Memory B cell (primary cell): ENCODE results near the gene FAM107B.
A peak's percentile ranks its signal among the peaks of the same experiment; 100 is the strongest.

Source experiments
- ATAC-seq: fragments of 150-1000 bp; cut with Tn5 transposase; 2 replicates; pipeline ENCODE4 v1.10.0; 2021; ENCODE audit warnings: low read depth, mild to moderate bottlenecking, moderate library complexity
- DNase-seq, 2 donors: peaks; one replicate each; pipeline ENCODE4 v3.0.0; 2022; ENCODE audit warnings: low spot score in 2 of 2
- H3K27ac Mint-ChIP-seq: one replicate; pipeline ENCODE4 v1.8.0; 2022; ENCODE audit warnings: mild to moderate bottlenecking, moderate library complexity, mixed read lengths
- H3K27me3 Mint-ChIP-seq: one replicate; pipeline ENCODE4 v1.8.0; 2022; ENCODE audit warnings: mixed read lengths
- H3K36me3 Mint-ChIP-seq: one replicate; pipeline ENCODE4 v1.8.0; 2022; ENCODE audit warnings: mild to moderate bottlenecking, mixed read lengths
- H3K4me1 Mint-ChIP-seq: one replicate; pipeline ENCODE4 v1.8.0; 2022; ENCODE audit warnings: mixed read lengths
- H3K4me3 Mint-ChIP-seq: one replicate; pipeline ENCODE4 v1.8.0; 2022; ENCODE audit warnings: mild to moderate bottlenecking, moderate library complexity, mixed read lengths
- H3K9me3 Mint-ChIP-seq: one replicate; pipeline ENCODE4 v1.8.0; 2022; ENCODE audit warnings: mixed read lengths

The FAM107B gene

DNA sequence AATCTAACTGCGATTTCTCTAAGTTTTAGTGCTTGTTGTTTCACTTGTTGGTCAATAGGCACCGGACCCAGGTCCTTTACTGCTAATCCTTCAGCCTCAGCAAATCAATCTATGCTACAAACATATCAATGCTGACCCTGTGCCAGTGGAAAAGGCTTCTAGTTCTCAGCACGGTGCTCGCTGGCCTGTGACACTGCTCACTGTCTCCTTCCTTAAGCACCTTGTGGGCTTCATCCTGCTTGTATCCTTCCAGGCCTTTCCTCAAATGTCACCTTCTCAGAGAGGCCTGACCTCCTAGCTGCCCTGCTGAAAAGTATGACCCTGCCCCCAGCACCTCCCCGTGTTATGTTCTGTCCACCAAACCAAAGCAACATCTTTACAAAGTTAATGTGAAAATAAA lies 242.7 kb downstream of the FAM107B start:
- ATAC-seq: no peak
- Mint-ChIP-seq H3K36me3 (peaks cover 26% of the 10 kb centered on the region), H3K4me3 (no peak overlapping the region), H3K27me3 (no peaks in the 10 kb centered on the region), H3K27ac (peak overlapping the region; percentile 70), H3K9me3 (no peaks in the 10 kb centered on the region), H3K4me1 (peaks cover 12% of the 10 kb centered on the region)
- no peak for DNase-seq

DNA sequence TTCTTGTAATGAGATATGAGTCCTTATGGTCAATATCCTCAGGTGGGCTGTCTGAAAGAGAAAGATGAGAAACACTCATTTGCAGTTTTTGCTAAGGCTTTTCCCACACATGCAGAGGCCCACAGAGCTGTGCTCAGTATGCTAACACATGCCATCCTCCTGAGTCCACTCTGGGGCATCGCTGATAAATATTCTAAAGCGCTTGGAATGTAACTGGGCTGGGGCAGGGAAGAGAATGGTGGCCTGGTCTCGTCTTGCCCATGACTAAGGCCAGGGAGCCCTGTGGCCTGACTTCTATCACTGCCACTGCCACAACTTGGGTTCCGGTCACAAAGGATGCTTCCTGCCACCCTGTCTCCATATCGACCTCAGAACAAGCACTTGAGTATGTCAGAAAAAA lies 244.2 kb downstream of the FAM107B start:
- H3K4me1 Mint-ChIP-seq: peaks cover 13% of the 10 kb centered on the region
- H3K36me3 Mint-ChIP-seq: peaks cover 32% of the 10 kb centered on the region
- H3K27me3 Mint-ChIP-seq: no peaks in the 10 kb centered on the region
- ATAC-seq (no peak), DNase-seq (no peak)
- no peak overlapping the region for H3K27ac Mint-ChIP-seq
- H3K4me3 Mint-ChIP-seq: no peak overlapping the region
- no peaks in the 10 kb centered on the region for H3K9me3 Mint-ChIP-seq

DNA sequence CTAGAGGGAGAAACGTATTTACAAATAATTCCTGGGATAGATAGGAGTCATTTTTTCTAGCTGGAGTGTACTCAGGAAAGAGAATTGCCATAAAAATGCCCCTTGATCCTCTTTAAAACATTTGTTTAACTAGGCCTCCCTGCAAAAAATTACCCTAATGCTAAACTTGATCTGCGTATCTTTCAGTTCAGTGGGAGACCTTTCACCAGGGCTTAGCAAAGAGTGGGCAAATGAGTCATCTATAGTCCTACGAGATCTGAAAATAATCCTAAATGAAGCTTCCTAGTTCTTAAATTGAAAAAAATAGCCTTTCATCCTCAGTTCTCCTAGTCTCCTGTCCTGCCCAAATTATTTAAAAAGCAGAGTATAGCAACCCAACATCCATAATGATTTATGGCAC lies 245.3 kb downstream of the FAM107B start:
- Mint-ChIP-seq H3K4me3 (no peak overlapping the region), H3K36me3 (peaks cover 29% of the 10 kb centered on the region), H3K27me3 (no peaks in the 10 kb centered on the region), H3K9me3 (no peaks in the 10 kb centered on the region), H3K27ac (no peak overlapping the region), H3K4me1 (peaks cover 10% of the 10 kb centered on the region)
- DNase-seq (no peak), ATAC-seq (no peak)

DNA sequence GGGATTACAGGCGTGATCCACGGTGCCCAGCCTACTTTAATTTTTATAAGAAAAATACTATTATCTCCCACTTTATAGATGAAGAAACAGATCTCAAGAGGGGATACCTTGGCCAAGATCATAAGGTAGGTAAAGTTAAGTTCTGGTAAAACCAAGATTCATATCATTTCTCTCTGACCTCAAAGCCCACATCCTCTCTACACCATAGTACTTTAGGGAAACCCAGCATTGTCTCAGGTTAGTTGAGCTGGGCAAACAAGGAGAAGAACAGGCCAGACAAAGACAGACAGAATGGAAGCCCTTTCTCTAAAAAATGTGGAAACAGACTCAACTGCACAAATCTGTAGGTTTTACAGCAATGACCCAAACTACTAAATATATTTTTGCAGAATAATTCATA lies 246.2 kb downstream of the FAM107B start:
- Mint-ChIP-seq H3K27ac (no peak overlapping the region), H3K9me3 (no peaks in the 10 kb centered on the region), H3K4me3 (no peak overlapping the region), H3K36me3 (peaks cover 27% of the 10 kb centered on the region), H3K27me3 (no peaks in the 10 kb centered on the region), H3K4me1 (peaks cover 9% of the 10 kb centered on the region)
- ATAC-seq (no peak), DNase-seq (no peak)

DNA sequence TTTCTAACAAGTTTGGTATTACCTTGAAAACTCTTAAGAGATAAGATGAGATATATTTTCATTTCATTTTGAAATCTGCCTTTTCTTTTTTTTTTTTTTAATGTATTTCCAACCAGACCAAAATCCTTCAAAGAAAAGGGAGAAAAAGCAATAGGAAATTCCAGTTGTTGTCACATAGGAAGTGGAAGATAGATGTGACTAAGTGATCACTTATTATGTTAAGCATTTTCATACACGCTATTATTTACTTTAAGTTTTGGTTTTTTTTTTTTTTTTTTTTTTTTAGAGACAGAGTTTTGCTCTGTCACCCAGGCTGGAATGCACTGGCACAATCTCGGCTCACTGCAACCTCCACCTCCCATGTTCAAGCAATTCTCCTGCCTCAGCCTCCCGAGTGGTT lies 246.8 kb downstream of the FAM107B start:
- no peak overlapping the region for H3K27ac Mint-ChIP-seq
- H3K4me1 Mint-ChIP-seq: peaks cover 9% of the 10 kb centered on the region
- ATAC-seq (no peak), DNase-seq (no peak)
- H3K4me3 Mint-ChIP-seq: no peak overlapping the region
- H3K9me3 Mint-ChIP-seq: no peaks in the 10 kb centered on the region
- H3K36me3 Mint-ChIP-seq: peaks cover 29% of the 10 kb centered on the region
- no peaks in the 10 kb centered on the region for H3K27me3 Mint-ChIP-seq

DNA sequence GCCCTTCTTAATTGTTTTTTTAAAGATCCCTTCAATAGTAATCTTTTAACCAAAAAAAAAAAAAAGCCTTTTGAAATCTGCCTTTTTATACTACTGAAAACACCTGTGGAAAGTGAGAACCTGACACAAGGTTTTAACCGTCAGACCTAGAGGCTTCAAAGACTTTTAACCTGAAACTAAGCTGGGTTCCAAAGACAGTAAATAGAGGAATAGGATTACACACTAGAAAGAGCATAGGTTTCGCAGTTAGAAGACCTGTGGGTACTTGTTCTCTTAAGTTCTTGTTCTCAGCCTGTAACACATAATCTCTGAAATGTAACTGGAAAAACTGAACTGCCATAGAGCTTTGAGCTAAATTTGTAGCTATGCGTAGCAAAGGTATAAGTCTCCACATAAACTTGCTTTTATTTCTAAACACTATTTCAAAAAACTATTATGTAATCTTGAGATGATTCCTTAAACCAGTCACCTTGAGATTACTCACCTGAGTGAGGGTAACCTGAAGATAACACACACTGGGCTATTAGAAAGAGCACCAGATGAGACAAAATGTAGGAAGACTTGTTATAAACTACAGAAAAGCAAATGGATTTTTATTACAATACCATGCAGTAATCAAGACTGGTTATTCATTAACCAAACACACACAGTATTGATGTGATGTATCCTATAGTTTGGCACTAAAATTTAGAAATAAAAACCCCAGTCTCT lies 247.4 kb downstream of the FAM107B start:
- no peak for DNase-seq
- H3K9me3 Mint-ChIP-seq: no peaks in the 10 kb centered on the region
- H3K36me3 Mint-ChIP-seq: peaks cover 28% of the 10 kb centered on the region
- ATAC-seq: no peak
- no peak overlapping the region for H3K4me3 Mint-ChIP-seq
- H3K27me3 Mint-ChIP-seq: no peaks in the 10 kb centered on the region
- H3K4me1 Mint-ChIP-seq: peaks cover 6% of the 10 kb centered on the region
- peak overlapping the region; percentile 17 for H3K27ac Mint-ChIP-seq

DNA sequence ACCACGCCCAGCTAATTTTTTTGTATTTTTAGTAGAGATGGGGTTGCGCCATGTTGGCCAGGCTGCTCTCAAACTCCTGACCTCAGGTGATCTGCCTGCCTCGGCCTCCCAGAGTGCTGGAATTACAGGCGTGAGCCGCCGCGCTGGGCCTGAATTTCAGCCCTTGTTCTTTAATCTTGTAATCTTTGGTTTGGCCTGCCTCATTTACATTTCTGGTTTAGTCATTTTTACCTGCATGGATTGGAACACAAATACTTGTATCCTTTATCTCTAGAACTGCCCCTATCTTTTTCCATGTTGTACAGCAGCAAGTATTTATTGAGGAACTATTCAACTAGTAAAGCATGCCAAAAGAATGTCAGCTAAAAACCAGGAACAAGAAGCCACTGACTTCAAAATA lies 248.4 kb downstream of the FAM107B start:
- Mint-ChIP-seq H3K27me3 (no peaks in the 10 kb centered on the region), H3K4me1 (peaks cover 5% of the 10 kb centered on the region), H3K4me3 (no peak overlapping the region), H3K9me3 (no peaks in the 10 kb centered on the region), H3K27ac (no peak overlapping the region), H3K36me3 (peaks cover 33% of the 10 kb centered on the region)
- no peak for DNase-seq
- ATAC-seq: no peak

DNA sequence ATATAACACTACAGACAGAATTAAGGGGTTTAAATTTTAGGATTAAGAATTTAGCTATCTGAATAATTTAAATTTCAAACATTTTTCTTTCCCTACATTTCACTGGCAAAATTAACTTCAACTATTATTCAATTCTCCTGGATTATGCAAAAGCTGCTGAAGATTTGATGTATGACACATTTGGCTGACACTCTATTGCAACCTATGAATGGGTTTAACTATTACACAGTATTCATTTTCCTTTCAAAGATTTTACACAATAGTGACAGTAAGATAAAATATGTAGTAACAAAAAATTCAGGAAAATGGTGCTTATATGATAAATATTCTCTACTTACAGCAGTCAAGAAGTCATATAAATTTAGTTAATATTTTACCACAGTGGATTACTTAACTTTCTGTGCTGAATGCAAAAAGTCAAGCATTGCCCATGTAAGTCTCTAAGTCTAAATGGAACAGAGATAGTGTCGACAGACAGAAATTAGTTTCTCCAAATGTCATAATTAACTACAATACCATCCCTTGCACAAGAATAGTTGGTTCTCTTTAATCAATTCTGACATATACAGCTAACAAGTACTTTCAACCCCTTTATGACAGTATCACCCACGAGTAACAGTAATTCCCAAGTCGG lies 249.9 kb downstream of the FAM107B start:
- Mint-ChIP-seq H3K36me3 (peaks cover 38% of the 10 kb centered on the region), H3K4me3 (no peak overlapping the region), H3K27me3 (no peaks in the 10 kb centered on the region), H3K27ac (no peak overlapping the region), H3K9me3 (no peaks in the 10 kb centered on the region), H3K4me1 (peaks cover 5% of the 10 kb centered on the region)
- ATAC-seq (no peak), DNase-seq (no peak)

DNA sequence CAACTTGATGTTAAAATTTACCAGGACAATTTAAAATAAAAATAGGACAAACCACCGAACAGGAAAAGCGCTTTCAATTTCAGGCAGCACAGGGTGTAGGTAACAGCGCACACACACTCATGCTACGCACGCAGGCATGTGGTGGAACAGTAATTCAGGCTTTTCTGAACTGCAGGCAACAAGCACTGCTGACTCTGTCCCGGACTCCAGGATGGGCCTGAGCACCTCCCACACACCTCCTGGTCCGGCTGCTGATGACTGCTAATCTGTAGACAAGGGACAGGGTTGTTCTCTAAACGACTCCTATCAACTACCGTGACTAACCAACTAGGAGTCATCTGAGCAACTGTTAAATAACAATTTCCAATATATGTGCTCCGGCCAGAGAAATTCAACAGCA lies 251.4 kb downstream of the FAM107B start:
- H3K4me3 Mint-ChIP-seq: no peak overlapping the region
- H3K4me1 Mint-ChIP-seq: peaks cover 5% of the 10 kb centered on the region
- ATAC-seq (no peak), DNase-seq (no peak)
- H3K27ac Mint-ChIP-seq: peak overlapping the region; percentile 75
- H3K9me3 Mint-ChIP-seq: no peaks in the 10 kb centered on the region
- no peaks in the 10 kb centered on the region for H3K27me3 Mint-ChIP-seq
- peaks cover 36% of the 10 kb centered on the region for H3K36me3 Mint-ChIP-seq

DNA sequence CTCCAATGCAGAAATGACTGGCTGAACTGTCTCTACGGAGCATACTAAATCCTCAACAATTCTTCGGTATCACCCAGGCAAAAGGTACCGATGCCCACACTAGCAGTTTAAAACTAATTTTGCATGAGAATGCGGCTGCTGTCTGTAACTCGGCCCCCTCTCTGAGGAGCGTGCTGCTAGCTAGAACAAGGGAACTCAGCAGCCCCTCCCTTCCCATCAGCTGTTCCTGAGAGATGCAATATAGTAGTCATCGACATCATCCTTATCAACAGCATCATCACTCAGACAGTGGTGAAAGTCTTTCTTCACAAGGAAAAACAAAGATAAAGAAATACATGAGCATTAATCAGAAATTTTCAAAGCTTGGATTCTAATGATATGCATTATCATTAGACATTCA lies 254.9 kb downstream of the FAM107B start:
- Mint-ChIP-seq H3K9me3 (no peaks in the 10 kb centered on the region), H3K36me3 (peaks cover 39% of the 10 kb centered on the region), H3K27me3 (no peaks in the 10 kb centered on the region), H3K27ac (no peak overlapping the region), H3K4me1 (peaks cover 2% of the 10 kb centered on the region), H3K4me3 (no peak overlapping the region)
- DNase-seq (no peak), ATAC-seq (no peak)

DNA sequence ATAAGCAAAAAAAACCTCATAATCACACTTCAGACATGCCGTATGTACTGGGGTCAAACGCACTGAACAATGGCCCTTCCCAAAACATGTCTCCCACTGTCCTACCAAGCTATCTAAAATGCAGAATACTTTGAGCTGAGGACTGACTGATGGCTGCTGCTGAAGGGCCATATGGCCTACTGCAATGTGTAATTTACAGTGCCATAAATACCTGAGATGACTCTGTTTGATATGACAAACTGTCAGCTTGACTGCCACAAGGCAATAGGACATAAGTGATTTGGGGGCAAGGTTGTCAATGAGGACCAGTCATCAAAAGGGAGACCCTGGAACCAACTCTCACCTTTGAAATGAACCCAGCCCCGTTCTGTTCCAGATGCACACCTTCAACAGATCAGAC lies 256.5 kb downstream of the FAM107B start:
- Mint-ChIP-seq H3K27ac (peak overlapping the region; percentile 78), H3K9me3 (no peaks in the 10 kb centered on the region), H3K27me3 (no peaks in the 10 kb centered on the region), H3K4me3 (no peak overlapping the region), H3K4me1 (peaks cover 2% of the 10 kb centered on the region), H3K36me3 (peaks cover 39% of the 10 kb centered on the region)
- DNase-seq (no peak), ATAC-seq (no peak)

DNA sequence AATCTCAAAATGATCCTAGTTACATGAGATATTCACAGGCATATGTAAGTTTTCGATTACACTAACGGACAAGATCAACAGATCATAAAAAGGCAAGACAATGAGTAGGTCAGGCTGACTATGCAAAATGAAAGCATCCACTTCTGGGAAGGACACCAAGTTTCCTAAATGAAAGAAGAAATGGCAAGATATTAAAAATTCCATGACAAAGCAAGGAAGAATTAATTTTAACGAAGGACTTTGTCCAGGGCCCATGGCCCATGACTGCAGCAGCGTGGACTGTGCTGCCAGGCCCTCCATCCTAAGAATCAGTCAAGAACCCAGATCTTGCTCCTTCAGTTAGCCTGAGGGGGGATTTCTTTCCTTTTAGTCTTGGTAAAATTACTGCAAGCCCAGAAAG lies 261.6 kb downstream of the FAM107B start:
- ATAC-seq (no peak), DNase-seq (no peak)
- Mint-ChIP-seq H3K9me3 (peaks cover 2% of the 10 kb centered on the region), H3K27me3 (no peaks in the 10 kb centered on the region), H3K36me3 (peaks cover 36% of the 10 kb centered on the region), H3K4me3 (no peak overlapping the region), H3K4me1 (no peaks in the 10 kb centered on the region), H3K27ac (no peak overlapping the region)

DNA sequence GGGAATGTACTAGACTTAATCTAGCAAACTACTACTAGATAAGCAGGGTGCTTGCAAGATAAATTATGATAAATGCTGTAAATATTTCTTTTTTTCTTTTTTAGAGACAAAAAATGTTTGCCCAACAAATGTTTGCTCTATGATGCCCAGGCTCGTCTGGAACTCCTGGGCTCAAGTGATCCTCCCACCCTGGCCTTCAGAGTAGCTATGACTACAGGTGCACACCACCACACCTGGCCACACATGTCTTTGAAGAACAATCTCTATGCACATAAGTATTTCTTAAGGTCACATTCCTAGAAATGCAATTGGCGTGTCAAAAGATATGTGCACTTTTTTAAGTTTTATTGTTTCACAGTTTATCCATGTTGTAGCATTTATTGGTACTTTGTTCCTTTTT lies 264.4 kb downstream of the FAM107B start:
- H3K27me3 Mint-ChIP-seq: no peaks in the 10 kb centered on the region
- peaks cover 29% of the 10 kb centered on the region for H3K36me3 Mint-ChIP-seq
- H3K4me3 Mint-ChIP-seq: no peak overlapping the region
- H3K27ac Mint-ChIP-seq: no peak overlapping the region
- DNase-seq: no peak
- peaks cover 13% of the 10 kb centered on the region for H3K4me1 Mint-ChIP-seq
- H3K9me3 Mint-ChIP-seq: peaks cover 2% of the 10 kb centered on the region
- no peak for ATAC-seq

DNA sequence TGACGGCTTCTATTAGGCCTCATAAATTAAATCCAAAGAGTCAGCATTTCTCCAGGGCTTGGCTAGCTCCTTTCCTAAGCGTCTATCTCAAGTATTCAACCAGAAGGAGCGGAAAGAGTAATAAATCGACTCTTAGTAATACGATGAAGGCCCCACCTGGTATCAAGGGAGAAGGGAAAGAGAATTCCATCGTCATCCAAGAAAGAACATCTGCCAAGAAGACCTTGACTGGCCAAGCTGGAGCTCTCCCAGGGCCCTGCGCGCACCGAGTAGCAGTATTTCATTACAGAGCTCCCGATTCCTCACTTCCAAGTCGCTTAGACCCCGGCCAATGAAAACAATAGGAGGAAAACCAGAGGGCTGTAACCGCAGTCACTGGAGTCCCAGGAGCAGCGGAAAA lies 266.0 kb downstream of the FAM107B start:
- no peak for DNase-seq
- H3K27me3 Mint-ChIP-seq: no peaks in the 10 kb centered on the region
- no peak overlapping the region for H3K27ac Mint-ChIP-seq
- H3K4me3 Mint-ChIP-seq: no peak overlapping the region
- peaks cover 16% of the 10 kb centered on the region for H3K4me1 Mint-ChIP-seq
- ATAC-seq: no peak
- H3K9me3 Mint-ChIP-seq: peaks cover 2% of the 10 kb centered on the region
- peaks cover 26% of the 10 kb centered on the region for H3K36me3 Mint-ChIP-seq

DNA sequence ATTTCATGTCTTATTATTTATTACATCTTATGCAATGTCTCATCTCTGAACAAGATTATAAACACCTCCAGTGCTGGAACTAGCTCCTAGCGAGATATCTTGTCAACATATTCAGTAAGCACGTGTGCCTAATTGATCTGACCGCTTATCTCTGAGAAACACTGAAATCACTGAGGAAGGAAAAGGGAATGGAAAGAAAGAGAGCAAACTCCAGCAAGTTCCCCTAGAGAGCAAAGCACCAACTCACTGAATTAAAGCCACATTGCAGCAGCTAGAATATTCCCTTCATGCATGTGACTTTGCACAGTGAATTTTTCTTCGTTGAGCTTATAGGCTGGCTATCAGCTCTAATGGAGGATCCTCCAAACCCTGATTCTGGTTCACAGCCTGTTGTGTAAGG lies 266.9 kb downstream of the FAM107B start:
- peaks cover 23% of the 10 kb centered on the region for H3K36me3 Mint-ChIP-seq
- DNase-seq: no peak
- H3K9me3 Mint-ChIP-seq: peaks cover 2% of the 10 kb centered on the region
- no peak overlapping the region for H3K4me3 Mint-ChIP-seq
- H3K27me3 Mint-ChIP-seq: no peaks in the 10 kb centered on the region
- peaks cover 17% of the 10 kb centered on the region for H3K4me1 Mint-ChIP-seq
- peak overlapping the region; percentile 68 for H3K27ac Mint-ChIP-seq
- ATAC-seq: no peak
